Endothelial cell of umbilical vein (primary cell): Measurements from ENCODE around the gene SLC43A1. TPM values are rescaled to one million over a fixed set of nuclear protein-coding genes. Genes with fewer than 3 reads are reported as not detected.

Source experiments
- BruUV-seq: library from RNA; stranded (reverse); fragments of 400-500 nt; replicated peaks from 2 replicates; lab custom pipeline; 2021; lab: Mats Ljungman, UMichigan
- CTCF ChIA-PET: fragments of 300-600, 350-600 bp; sonication (Branson Sonifier 250); formaldehyde crosslinking; loops from one replicate; lab custom pipeline; 2021; ENCODE audit warnings: antibody characterized with exemption, inconsistent platforms; lab: Charles Lee
- POLR2A ChIA-PET: fragments of 300-600, 350-600 bp; sonication (Branson Sonifier 250); formaldehyde crosslinking; loops from one replicate; lab custom pipeline; 2021; ENCODE audit warnings: antibody characterized with exemption, inconsistent platforms; lab: Charles Lee
- DNase-seq: peaks from one replicate; pipeline ENCODE4 v3.0.0-alpha.2; 2011; ENCODE audit warnings: low read depth, low spot score
- FAIRE-seq: peaks from 2 replicates; lab custom pipeline; 2011; peaks lifted over from hg19 to GRCh38; lab: Jason Lieb, UNC
- H2AFZ ChIP-seq: 2 replicates; pipeline ENCODE4 v1.6.0; 2012; ENCODE audit warnings: low read depth, low read length, control low read depth, inconsistent platforms
- H3K27ac ChIP-seq: 2 replicates; pipeline ENCODE4 v1.5.1; 2011; ENCODE audit warnings: low read depth, mild to moderate bottlenecking, control low read depth, low read length, moderate library complexity; ENCODE audit not compliant: insufficient read depth
- H3K27me3 ChIP-seq, 2 experiments: 2 replicates each; pipeline versions ENCODE4 v1.6.0 to v1.6.1; 2011; ENCODE audit warnings: low read length in 2 of 2, mixed read lengths in 1 of 2; ENCODE audit not compliant: control insufficient read depth in 2 of 2, insufficient read depth in 2 of 2
- H3K36me3 ChIP-seq, 2 experiments: 2 replicates in 1 of 2; 3 replicates in 1 of 2; pipeline ENCODE4 v1.5.1; 2011; ENCODE audit warnings: low read length in 2 of 2, mild to moderate bottlenecking in 1 of 2, moderate library complexity in 1 of 2; ENCODE audit not compliant: control insufficient read depth in 2 of 2, insufficient read depth in 2 of 2; ENCODE audit errors: extremely low read depth in 1 of 2
- H3K4me1 ChIP-seq: 3 replicates; pipeline ENCODE4 v1.5.1; 2011; ENCODE audit warnings: mild to moderate bottlenecking, low read length; ENCODE audit not compliant: control insufficient read depth, insufficient read depth; ENCODE audit errors: extremely low read depth
- H3K4me2 ChIP-seq: 2 replicates; pipeline ENCODE4 v1.6.1; 2011; ENCODE audit warnings: low read length, control low read depth, mixed read lengths; ENCODE audit not compliant: insufficient read depth
- H3K4me3 ChIP-seq, 3 experiments: fragments of 200-600 bp in 1 of 3; sonication (generic), shearing (Covaris generic) in 1 of 3; replicated peaks in 1 of 3; 2 replicates each; pipeline ENCODE4 v1.5.1; 2011 to 2016; ENCODE audit warnings: control low read depth in 3 of 3, low read length in 3 of 3, mild to moderate bottlenecking in 2 of 3, inconsistent platforms in 1 of 3, low read depth in 1 of 3, moderate library complexity in 1 of 3; ENCODE audit not compliant: insufficient read depth in 1 of 3
- H3K79me2 ChIP-seq: 2 replicates; pipeline ENCODE4 v1.6.0; 2012; ENCODE audit warnings: low read length, inconsistent platforms; ENCODE audit not compliant: control insufficient read depth, insufficient read depth
- H3K9ac ChIP-seq: replicated peaks from 2 replicates; pipeline ENCODE3; 2011; ENCODE audit warnings: low read length, control low read depth; ENCODE audit not compliant: insufficient read depth; ENCODE audit errors: extremely low read depth
- H3K9me1 ChIP-seq: replicated peaks from 3 replicates; pipeline ENCODE4 v1.6.0; 2011; ENCODE audit warnings: mild to moderate bottlenecking, low read length; ENCODE audit not compliant: control insufficient read depth, insufficient read depth; ENCODE audit errors: extremely low read depth
- H3K9me3 ChIP-seq: replicated peaks from 2 replicates; pipeline ENCODE4 v1.5.1; 2012; ENCODE audit warnings: low read length, inconsistent platforms; ENCODE audit not compliant: control insufficient read depth, insufficient read depth
- H4K20me1 ChIP-seq: replicated peaks from 2 replicates; pipeline ENCODE3; 2011; ENCODE audit warnings: mild to moderate bottlenecking, low read length; ENCODE audit not compliant: control insufficient read depth, insufficient read depth; ENCODE audit errors: extremely low read depth
- EZH2 ChIP-seq: IDR thresholded peaks from 2 replicates; pipeline ENCODE4 v1.6.1; 2012; ENCODE audit warnings: borderline replicate concordance, low read depth, mild to moderate bottlenecking, moderate library complexity, low read length, inconsistent platforms; ENCODE audit not compliant: severe bottlenecking
- FOS ChIP-seq: IDR thresholded peaks from 2 replicates; pipeline ENCODE4 v1.6.1; 2011; ENCODE audit warnings: mild to moderate bottlenecking, low read length, moderate library complexity, borderline replicate concordance; ENCODE audit not compliant: insufficient read depth
- POLR2A ChIP-seq: IDR thresholded peaks from 2 replicates; pipeline ENCODE4 v1.6.1; 2012; ENCODE audit warnings: low read depth, mild to moderate bottlenecking, control low read depth, low read length
- dilution Hi-C: fragments of 300-500 bp; cut with MboI; formaldehyde crosslinking; loops from one replicate; pipeline ENCODE4 v1.15.0; 2019; ENCODE audit warnings: low sequenced_read_pairs; ENCODE audit not compliant: extremely low pct_ligation_motif_present
- intact Hi-C: fragments of 100-400 bp; cut with micrococcal nuclease; formaldehyde crosslinking; loops from one replicate; pipeline ENCODE4 v1.10.0; 2022
- polyA plus RNA-seq, 4 experiments: library from polyadenylated mRNA; depleted of rRNA in 3 of 4; stranded (reverse) in 3 of 4; unstranded in 1 of 4; fragments of >200 nt; gene quantifications; 2 replicates each; pipeline versions ENCODE4 v1.2.1 to v1.2.3, GENCODE V29; 2011 to 2012; ENCODE audit warnings: missing spikeins in 1 of 4
- total RNA-seq: library from RNA; stranded (reverse); gene quantifications from 2 replicates; pipeline ENCODE4 v1.2.3, GENCODE V29; 2021
- TF ChIP-seq, protein P1 (sequence below): IDR thresholded peaks from 2 replicates; pipeline ENCODE4 v1.6.1; 2011; ENCODE audit not compliant: insufficient read depth, insufficient read length
- TF ChIP-seq, protein P2 (sequence below), 2 donors: IDR thresholded peaks; 1 replicate in 1 of 2; 2 replicates in 1 of 2; pipeline ENCODE4 v1.5.1; 2011; ENCODE audit warnings: low read length in 2 of 2, mild to moderate bottlenecking in 2 of 2, moderate library complexity in 2 of 2, control low read depth in 1 of 2, inconsistent platforms in 1 of 2, low read depth in 1 of 2; ENCODE audit not compliant: insufficient read depth in 1 of 2; ENCODE audit errors: extremely low read depth in 1 of 2

SLC43A1 gene
- total and polyA plus RNA-seq, 2 donors (not counting 3 experiments of a cell fraction or from before 2014, with no cell fraction given) = 13.7 to 19.5 TPM

DNA sequence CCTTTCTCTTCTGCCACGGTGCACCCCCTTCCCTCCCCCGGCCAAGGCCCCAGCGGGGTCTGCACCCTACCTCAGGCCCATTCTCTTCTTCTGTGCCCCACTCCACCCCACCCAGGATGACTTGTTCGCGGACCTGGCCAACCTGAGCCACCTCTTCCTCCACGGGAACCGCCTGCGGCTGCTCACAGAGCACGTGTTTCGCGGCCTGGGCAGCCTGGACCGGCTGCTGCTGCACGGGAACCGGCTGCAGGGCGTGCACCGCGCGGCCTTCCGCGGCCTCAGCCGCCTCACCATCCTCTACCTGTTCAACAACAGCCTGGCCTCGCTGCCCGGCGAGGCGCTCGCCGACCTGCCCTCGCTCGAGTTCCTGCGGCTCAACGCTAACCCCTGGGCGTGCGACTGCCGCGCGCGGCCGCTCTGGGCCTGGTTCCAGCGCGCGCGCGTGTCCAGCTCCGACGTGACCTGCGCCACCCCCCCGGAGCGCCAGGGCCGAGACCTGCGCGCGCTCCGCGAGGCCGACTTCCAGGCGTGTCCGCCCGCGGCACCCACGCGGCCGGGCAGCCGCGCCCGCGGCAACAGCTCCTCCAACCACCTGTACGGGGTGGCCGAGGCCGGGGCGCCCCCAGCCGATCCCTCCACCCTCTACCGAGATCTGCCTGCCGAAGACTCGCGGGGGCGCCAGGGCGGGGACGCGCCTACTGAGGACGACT is 39.3 kb downstream of the SLC43A1 start:
- peak overlapping the region in 1 of 3 experiments; percentile 13 for H3K4me3 ChIP-seq
- no peaks in the 10 kb centered on the region for H3K79me2 ChIP-seq
- H3K9ac ChIP-seq = no peak overlapping the region
- H3K9me1 ChIP-seq = no peaks in the 10 kb centered on the region
- peak overlapping the region; percentile 39 for H2AFZ ChIP-seq
- TF ChIP-seq EZH2 = peak; percentile 89
- TF ChIP-seq POLR2A = no peak
- TF ChIP-seq, protein P1, sequence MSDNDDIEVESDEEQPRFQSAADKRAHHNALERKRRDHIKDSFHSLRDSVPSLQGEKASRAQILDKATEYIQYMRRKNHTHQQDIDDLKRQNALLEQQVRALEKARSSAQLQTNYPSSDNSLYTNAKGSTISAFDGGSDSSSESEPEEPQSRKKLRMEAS = peak; percentile 48
- TF ChIP-seq, protein P2, sequence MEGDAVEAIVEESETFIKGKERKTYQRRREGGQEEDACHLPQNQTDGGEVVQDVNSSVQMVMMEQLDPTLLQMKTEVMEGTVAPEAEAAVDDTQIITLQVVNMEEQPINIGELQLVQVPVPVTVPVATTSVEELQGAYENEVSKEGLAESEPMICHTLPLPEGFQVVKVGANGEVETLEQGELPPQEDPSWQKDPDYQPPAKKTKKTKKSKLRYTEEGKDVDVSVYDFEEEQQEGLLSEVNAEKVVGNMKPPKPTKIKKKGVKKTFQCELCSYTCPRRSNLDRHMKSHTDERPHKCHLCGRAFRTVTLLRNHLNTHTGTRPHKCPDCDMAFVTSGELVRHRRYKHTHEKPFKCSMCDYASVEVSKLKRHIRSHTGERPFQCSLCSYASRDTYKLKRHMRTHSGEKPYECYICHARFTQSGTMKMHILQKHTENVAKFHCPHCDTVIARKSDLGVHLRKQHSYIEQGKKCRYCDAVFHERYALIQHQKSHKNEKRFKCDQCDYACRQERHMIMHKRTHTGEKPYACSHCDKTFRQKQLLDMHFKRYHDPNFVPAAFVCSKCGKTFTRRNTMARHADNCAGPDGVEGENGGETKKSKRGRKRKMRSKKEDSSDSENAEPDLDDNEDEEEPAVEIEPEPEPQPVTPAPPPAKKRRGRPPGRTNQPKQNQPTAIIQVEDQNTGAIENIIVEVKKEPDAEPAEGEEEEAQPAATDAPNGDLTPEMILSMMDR (IDR thresholded peaks at IDR 0.05; ENCODE audit: extremely low read depth in 1 of 2, insufficient read depth in 1 of 2, low read depth in 1 of 2, low read length in 2 of 2) = no peak
- TF ChIP-seq FOS = no peak
- ChIA-PET CTCF (interaction anchor here (0.6 to 9.9 kb wide), 13 partner anchors 12 to 169 kb away, joined by 3 to 152 read pairs (median 4); partner anchors contain the start of gene RTN4RL2), POLR2A (no interaction called here)
- intact Hi-C loops (no loop called here), dilution Hi-C loops (no loop called here)
- DNase-seq (no peak), FAIRE-seq (no peak)
- no peak overlapping the region for H3K27ac ChIP-seq
- H3K9me3 ChIP-seq = no peaks in the 10 kb centered on the region
- H3K36me3 ChIP-seq = no peaks in the 10 kb centered on the region
- peak overlapping the region; percentile 49 for H3K4me2 ChIP-seq
- no peaks in the 10 kb centered on the region for H4K20me1 ChIP-seq
- H3K4me1 ChIP-seq = peaks cover 7% of the 10 kb centered on the region
- peaks cover 5 to 27% of the 10 kb centered on the region in 2 experiments for H3K27me3 ChIP-seq
- no TSS peak for BruUV-seq
